ENCODE data around the gene KCNJ15. TPM values are rescaled to one million over a fixed set of nuclear protein-coding genes. Genes with fewer than 3 reads are reported as not detected.

Gene KCNJ15
- polyA plus RNA-seq, 2 of the 4 experiments (the other 2 are of a cell fraction), result 0.19 to 0.30 TPM

DNA sequence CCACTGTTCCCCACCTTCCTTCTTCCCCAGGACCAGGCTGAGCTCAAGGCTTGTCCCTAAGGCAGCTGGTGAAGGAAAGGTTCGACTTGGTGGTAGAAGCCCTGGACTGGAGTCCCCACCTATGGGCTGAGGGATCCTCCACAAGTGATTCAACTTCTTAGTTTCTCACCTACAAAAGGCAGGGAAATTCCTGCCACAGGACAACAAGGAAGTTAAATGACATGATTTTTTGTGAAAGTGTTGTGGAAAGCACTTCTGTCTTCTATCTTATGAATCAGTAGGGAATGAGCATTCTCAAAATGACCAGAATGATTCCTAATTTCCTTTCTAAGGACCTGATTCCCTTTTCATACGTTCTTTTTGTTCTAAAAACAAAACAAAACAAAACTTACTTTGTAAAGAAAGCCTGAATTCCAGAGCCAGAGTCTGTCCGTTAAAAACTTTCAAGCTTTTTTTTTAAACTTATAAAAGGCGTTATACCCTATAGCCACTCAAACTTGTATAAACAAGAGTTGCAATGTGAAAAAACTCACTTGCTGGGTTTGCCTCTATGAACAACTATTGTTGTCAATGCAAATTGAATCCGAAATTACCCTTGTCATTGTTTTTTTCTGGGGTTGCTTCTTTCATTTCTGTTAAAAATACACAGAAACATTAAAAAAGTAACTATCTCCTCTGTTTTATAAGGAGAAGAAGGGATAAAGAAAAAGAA, 12.2 kb downstream of the KCNJ15 start:
- ChIA-PET POLR2A (no interaction called here), CTCF (interaction anchor here (0.6 to 1.6 kb wide), 2 partner anchors 74 to 99 kb away, joined by 3 to 4 read pairs; no protein-coding TSS in a partner anchor)
- TF ChIP-seq CHD2 (IDR thresholded peaks at IDR 0.05; ENCODE audit: low read length, partially characterized antibody), result no peak
- TF ChIP-seq FOSB (CRISPR knock-in tag; IDR thresholded peaks at IDR 0.05), result no peak
- TF ChIP-seq, protein P1, sequence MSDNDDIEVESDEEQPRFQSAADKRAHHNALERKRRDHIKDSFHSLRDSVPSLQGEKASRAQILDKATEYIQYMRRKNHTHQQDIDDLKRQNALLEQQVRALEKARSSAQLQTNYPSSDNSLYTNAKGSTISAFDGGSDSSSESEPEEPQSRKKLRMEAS (IDR thresholded peaks at IDR 0.05), result no peak
- H3K4me1 ChIP-seq, result peaks cover 23% of the 10 kb centered on the region
- 65% methylated on average over 5 of the region's 5 CpGs for WGBS (ENCODE audit: missing lambda C conversion rate)
- peak overlapping the region; percentile 54 to 73; a peak in 5 of 6 replicates for H3K27ac ChIP-seq
- FAIRE-seq (no peak), DNase-seq (ENCODE audit: low read depth in 1 of 2, low spot score in 1 of 2) (no peak), ATAC-seq (no peak)
- H3K4me3 ChIP-seq, result no peak overlapping the region
- no peaks in the 10 kb centered on the region for H3K9me3 ChIP-seq
- no peak overlapping the region for H3K4me2 ChIP-seq

DNA sequence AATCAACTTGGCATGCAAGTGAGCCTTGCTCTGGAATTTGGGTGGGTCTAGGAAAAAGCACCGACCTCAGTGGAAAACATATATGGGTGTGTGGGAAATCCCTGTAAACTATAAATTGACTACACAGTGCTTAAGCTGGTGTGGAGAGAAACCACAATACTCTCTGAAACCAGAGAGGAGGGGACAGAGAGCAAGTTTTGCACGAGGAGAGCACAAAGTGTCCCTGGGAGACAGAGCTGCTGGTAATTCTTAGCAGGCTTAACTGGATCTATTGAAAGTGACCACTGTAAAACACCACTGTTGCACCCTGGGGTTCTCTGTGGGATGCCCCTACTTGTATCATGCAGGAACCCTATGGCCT, 12.8 kb downstream of the KCNJ15 start:
- Histone ChIP-seq H3K4me1 (peaks cover 23% of the 10 kb centered on the region), H3K27ac (peak overlapping the region; percentile 48 to 66; a peak in 5 of 6 replicates), H3K4me3 (no peak overlapping the region), H3K9me3 (no peaks in the 10 kb centered on the region), H3K4me2 (no peak overlapping the region)
- 73% methylated on average over 2 of the region's 2 CpGs for WGBS (ENCODE audit: missing lambda C conversion rate)
- POLR2A ChIA-PET, result no interaction called here
- ATAC-seq (no peak), DNase-seq (ENCODE audit: low read depth in 1 of 2, low spot score in 1 of 2) (no peak), FAIRE-seq (no peak)
- CTCF ChIA-PET, result interaction anchor here (1.6 kb wide), 1 partner anchor 99 kb away, joined by 4 read pairs; no protein-coding TSS in a partner anchor
- TF ChIP-seq JUN (IDR thresholded peaks at IDR 0.05) (no peak), ZFP36 (IDR thresholded peaks at IDR 0.05; ENCODE audit: borderline replicate concordance, partially characterized antibody) (no peak), HOXB5 (CRISPR knock-in tag; IDR thresholded peaks at IDR 0.05) (no peak), BCL3 (IDR thresholded peaks at IDR 0.05) (no peak), MAFK (IDR thresholded peaks at IDR 0.05; ENCODE audit: partially characterized antibody) (no peak), ZNF302 (CRISPR knock-in tag; IDR thresholded peaks at IDR 0.05) (no peak), USF2 (IDR thresholded peaks at IDR 0.05) (no peak), CEBPB (IDR thresholded peaks at IDR 0.05) (no peak), POLR2AphosphoS2 (conservative IDR thresholded peaks at IDR 0.05; ENCODE audit: low read length) (no peak), HES2 (IDR thresholded peaks at IDR 0.05) (no peak)
- TF ChIP-seq, protein P2, sequence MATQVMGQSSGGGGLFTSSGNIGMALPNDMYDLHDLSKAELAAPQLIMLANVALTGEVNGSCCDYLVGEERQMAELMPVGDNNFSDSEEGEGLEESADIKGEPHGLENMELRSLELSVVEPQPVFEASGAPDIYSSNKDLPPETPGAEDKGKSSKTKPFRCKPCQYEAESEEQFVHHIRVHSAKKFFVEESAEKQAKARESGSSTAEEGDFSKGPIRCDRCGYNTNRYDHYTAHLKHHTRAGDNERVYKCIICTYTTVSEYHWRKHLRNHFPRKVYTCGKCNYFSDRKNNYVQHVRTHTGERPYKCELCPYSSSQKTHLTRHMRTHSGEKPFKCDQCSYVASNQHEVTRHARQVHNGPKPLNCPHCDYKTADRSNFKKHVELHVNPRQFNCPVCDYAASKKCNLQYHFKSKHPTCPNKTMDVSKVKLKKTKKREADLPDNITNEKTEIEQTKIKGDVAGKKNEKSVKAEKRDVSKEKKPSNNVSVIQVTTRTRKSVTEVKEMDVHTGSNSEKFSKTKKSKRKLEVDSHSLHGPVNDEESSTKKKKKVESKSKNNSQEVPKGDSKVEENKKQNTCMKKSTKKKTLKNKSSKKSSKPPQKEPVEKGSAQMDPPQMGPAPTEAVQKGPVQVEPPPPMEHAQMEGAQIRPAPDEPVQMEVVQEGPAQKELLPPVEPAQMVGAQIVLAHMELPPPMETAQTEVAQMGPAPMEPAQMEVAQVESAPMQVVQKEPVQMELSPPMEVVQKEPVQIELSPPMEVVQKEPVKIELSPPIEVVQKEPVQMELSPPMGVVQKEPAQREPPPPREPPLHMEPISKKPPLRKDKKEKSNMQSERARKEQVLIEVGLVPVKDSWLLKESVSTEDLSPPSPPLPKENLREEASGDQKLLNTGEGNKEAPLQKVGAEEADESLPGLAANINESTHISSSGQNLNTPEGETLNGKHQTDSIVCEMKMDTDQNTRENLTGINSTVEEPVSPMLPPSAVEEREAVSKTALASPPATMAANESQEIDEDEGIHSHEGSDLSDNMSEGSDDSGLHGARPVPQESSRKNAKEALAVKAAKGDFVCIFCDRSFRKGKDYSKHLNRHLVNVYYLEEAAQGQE (IDR thresholded peaks at IDR 0.05), result no peak
- TF ChIP-seq, protein P3, sequence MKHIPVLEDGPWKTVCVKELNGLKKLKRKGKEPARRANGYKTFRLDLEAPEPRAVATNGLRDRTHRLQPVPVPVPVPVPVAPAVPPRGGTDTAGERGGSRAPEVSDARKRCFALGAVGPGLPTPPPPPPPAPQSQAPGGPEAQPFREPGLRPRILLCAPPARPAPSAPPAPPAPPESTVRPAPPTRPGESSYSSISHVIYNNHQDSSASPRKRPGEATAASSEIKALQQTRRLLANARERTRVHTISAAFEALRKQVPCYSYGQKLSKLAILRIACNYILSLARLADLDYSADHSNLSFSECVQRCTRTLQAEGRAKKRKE (CRISPR knock-in tag; IDR thresholded peaks at IDR 0.05; ENCODE audit: low read depth), result no peak
